Umbilical cord (tissue), 2 donors: ENCODE measurements around the gene TBRG4. TPM values are rescaled to one million over a fixed set of nuclear protein-coding genes. Genes with fewer than 3 reads are reported as not detected.

ENCODE experiments used
- DNase-seq: peaks from one replicate; pipeline ENCODE4 v3.0.0-alpha.2; 2015; ENCODE audit warnings: low spot score
- total RNA-seq: library from RNA; depleted of rRNA; stranded (reverse); fragments of >200 nt; gene quantifications from one replicate; pipeline ENCODE4 v1.2.3, GENCODE V29; 2014; ENCODE audit warnings: low replicate concordance; ENCODE audit not compliant: insufficient read depth

The TBRG4 gene
- total RNA-seq, 1 donor from 2014 or later = 63.3 TPM

DNA sequence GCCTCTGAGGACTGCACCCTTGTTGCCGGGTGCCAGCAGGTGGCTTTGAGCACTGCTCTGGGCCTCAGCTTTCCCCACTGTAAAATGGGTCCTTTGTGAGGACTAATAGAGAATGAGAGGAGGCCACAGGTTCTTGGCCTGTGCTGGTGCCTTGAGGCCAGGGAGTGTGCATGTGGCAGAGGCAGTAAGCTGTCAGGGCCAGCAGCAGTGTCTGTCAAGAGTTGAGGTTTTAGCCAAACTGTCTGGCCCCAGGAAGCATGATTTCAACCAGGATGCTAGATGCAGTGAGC lies 36.2 kb downstream of the TBRG4 start:
- no peak for DNase-seq

DNA sequence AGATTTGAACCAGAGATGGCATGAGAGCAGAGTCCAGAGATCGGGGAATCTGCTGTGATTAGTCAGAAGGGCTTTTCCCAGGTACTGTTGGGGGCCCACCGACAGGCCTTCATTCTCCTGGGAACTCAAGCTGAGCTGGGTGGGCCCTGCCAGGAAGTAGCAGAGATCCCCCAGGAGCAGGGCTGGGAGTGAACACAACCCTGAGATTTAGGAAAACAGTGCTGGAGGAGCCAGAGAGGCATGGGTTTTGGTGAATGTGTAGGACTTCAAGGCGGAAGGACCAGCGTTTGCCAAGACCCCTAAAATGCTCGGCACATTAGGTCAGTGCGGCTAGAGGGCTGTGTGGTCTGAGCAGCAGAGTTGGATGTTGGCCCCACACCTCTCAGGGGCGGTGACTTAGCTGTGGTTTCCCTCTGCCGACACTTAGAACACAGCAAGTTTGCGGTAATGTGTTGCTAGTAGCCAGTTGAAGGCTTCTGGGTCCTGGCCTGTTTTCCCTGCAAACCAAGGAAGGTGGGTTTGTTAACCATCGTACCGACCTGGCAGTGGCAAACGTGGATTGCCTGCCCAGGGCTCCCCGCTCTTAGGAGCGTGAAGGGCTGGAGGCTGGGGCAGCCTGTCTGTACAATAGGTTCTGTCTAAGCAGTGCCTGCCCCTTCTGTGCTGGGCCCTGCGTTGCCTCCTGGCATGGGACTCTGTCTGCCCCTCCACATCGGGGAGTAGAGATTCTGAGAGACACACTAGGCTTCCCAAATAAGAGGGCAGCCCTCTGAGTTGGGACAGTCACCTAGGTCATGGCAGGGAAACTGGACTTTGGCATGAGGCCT lies 36.8 kb downstream of the TBRG4 start:
- DNase-seq = no peak

DNA sequence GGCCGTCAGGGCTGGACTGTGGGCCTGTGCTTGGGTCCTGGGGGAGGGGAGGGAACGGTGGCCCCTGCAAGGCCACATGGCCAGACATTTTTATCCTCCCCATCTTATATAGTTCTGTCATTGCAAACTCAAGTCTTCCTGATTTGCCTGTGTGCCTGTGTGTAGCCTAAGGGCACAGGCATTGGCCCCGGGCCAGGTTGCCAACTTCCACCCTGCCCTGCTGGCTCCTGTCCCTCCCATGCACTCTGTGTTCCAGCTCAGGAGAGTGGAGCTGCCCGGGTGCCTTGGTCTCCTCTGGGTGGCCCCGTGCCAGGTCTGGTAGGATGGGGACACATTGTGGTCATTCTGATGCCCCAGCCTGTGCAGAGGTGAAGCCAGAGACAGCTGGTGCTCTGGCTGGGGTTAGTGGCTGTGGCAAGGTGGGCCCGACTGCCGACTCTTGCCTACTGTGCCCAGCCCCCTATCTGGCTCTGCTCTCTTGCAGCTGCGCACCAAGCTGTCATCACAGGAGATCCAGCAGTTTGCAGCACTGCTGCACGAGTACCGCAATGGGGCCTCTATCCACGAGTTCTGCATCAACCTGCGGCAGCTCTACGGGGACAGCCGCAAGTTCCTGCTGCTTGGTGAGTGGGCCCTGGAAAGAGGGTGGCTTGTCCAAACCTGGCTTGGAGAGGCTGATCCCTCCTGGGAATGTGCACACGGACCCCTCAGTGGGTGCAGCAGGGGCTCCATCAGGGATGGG lies 37.5 kb downstream of the TBRG4 start:
- DNase-seq = no peak

- no peak for DNase-seq
Observed at GRCh38 chr7:45073031-45073785, 38.3 kb downstream of the TBRG4 start.

- no peak for DNase-seq
Observed at GRCh38 chr7:45072131-45073030, 39.1 kb downstream of the TBRG4 start.

DNA sequence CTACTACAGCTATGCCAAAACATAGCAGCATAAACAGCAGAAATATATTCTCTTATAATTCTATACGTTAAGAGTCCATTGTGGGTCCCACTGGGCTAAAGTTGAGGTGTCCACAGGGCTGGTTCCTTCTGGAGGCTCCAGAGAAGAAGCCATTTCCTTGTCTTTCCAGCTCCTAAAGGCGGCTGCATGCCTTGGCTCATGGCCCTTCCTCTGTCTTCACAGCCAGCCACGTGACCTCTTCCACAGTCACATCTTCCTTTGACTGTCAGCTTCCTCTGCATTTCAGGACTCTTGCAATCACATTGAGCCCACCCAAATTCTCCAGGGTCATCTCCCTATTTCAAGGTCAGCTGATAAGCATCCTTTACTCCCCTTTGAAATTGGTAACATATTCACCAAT lies 40.0 kb downstream of the TBRG4 start:
- DNase-seq = no peak

DNA sequence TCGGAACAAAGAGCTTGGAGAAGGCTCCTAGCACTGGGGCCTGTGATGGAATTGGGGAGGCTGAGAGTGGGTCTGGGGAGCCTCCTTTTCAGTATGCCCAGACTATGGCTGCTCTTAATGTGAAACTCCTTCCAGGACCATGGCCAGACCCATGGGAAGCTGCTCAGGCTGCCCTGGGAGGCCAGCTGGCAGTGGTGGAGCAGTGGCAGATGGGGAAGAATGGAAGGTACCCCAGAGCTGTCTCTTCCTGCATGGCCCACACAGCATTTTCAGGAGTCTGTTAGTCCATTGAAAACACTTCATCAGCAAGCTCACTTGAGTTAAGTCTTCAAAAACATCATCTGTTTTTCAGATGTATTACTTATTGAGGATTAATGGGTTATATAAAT lies 41.2 kb downstream of the TBRG4 start:
- DNase-seq = no peak

DNA sequence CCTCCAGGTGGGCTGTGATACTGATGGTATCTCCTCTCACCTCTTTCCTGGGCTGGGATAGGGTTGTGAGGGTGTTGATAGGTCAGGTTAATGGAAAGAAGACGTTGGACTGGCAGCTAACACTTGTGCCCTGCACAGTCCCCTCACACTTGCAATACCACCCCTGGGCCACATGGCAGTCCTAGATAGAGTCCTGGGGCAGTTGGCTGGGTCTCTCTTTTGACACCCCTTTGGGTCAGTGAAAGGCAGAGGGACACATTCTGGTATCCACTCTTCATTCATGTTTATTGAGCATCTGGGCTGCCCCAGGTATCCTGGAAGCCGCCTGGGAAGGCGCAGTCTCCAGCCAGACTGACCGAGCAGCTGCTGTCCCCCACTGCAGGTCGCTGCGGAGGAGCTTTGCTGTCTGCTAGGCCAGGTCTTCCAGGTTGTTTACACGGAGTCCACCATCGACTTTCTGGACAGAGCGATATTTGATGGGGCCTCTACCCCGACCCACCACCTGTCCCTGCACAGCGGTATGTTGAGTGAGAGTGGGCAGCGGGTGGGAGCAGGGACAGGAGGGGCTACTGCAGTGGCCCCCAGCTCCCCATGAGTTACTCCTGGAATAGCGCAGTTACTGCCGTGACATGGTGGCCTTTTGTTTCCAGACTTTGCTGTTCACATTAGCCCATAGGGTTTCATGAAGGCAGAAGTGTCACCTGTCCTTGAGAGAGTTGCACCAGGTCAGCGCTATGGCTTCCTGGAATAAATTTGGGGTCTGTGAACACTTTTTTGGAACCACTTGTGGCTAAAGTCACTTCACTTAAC lies 41.8 kb downstream of the TBRG4 start:
- no peak for DNase-seq

- DNase-seq = no peak
Observed at GRCh38 chr7:45068236-45069023, 43.1 kb downstream of the TBRG4 start.

DNA sequence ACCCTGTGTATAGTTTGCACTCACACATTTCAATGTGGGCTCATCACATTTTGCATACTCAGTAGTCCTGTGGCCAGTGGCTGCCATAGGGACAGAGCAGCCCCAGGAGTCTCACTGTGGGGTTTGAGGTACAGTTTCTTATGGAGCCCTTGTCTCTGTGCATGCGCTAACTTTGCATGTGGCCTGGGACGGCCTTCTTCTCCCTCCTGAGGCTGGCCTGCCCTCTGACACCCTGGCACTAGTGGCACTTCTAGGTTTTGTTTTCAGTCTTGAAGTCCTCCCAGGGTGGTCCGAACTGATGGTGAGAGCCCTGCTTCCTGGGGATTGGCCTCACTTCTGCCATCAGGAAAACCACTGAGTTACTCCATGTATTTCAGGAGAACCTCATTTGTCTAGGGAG lies 43.9 kb downstream of the TBRG4 start:
- no peak for DNase-seq

- DNase-seq = no peak
Observed at GRCh38 chr7:45066409-45066808, 45.1 kb downstream of the TBRG4 start.

- no peak for DNase-seq
Observed at GRCh38 chr7:45065031-45065995, 46.2 kb downstream of the TBRG4 start.

DNA sequence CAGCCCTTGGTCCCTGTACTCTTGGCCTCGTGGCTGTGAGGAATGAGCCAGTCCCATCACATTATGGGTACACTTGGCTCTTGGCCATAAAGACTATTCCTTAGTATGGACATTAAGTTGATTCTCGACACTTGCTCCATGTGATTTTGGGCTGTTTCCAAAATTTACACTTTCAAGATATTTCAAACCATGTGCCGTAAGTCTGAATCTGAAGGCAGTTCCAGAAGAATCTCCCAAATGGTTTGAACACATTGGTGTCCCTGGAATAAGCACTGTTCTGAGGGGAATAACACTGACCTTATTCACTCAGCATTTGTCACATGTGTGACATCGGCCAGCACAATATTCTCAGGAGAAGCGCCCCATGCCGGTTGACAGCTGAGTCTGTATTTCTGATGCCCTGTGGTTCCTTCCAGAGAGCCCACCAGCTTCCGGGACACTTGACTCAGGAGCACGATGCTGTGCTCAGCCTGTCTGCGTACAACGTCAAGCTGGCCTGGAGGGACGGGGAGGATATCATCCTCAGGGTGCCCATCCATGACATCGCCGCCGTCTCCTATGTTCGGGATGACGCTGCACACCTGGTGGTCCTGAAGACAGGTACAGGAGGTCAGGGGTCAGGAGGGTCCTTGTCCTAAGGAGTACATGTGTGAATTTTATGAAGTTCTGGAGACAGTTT lies 47.3 kb downstream of the TBRG4 start:
- no peak for DNase-seq

DNA sequence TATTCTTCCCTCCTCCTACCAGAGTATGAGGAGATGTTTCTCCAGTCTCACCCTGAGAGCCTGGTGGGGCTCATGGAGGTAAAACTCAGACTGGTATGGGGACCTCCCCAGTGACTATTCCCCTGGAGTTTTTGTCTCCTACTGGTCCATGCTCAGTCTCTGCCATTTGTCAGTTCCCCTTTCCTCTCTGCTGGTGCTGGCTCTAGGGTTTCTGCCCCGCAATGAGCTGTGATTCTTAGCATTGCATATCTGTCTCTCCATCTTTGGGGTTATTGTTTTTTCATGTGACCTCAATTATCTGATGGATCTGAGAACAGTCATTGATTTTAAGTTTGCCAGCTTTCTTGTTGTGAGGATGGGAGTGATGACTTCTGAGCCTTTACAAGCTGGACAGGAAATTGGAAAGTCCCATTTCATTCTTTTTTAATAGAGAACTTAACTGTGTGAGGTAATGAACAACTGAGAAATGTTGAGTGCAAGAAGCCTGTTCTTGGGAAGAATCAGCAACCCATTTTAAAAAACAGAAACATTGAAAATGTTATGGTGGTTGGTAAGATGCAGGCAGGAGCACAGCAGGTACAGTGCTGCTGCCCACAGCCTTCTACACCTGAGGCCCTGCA lies 49.6 kb downstream of the TBRG4 start:
- no peak for DNase-seq

DNA sequence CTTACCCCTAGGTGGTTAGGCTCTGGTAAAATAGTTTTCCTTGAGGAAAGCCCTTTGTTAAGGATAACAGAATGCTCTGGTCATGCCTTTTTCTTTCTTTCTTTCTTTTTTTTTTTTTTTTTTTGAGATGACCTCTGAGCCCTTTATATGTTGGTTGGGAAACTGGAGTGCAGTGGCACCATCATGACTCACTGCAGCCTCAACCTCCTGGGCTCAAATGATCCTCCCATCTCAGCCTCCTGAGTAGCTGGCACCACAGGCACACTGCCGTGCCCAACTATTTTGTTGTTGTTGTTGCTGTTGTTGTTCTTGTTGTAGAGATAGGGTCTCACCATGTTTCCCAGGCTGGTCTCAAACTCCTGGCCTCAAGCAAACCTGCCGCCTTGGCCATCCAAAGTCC lies 50.1 kb downstream of the TBRG4 start:
- DNase-seq = no peak

DNA sequence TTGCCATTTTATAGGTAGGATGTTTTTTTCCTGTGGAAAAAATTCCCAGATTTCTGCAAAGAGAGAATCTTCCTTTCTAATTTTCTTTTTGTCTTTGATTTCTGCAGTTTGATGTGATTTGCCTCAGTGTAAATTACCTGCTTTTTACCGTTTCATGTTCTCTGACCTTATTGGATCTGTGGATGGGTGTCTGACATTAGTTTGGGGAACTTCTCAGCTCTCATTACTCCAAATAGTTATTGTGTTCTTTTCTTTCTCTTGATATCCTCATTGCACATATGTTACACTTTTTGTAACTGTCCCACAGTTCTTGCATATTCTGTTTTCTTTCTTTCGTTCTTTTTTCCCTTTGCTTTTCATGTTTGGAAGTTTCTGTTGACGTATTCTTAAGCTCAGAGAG lies 51.2 kb downstream of the TBRG4 start:
- no peak for DNase-seq

- no peak for DNase-seq
Observed at GRCh38 chr7:45057878-45058277, 53.6 kb downstream of the TBRG4 start.
